GM21423 (cell line): ENCODE data around the gene SLC27A5.
A peak's percentile ranks its signal among the peaks of the same experiment; 100 is the strongest.
"Not testable (repeated sequence)": the region's sequence is repeated elsewhere in the genome, so short reads cannot be mapped to it uniquely, and the experiment has no call there.

ENCODE experiments used
- ATAC-seq: cut with Tn5 transposase; IDR thresholded peaks from one replicate; pipeline ENCODE4 v1.9.1; 2021; ENCODE audit warnings: mild to moderate bottlenecking, moderate library complexity; ENCODE audit not compliant: unreplicated experiment

The SLC27A5 gene

DNA sequence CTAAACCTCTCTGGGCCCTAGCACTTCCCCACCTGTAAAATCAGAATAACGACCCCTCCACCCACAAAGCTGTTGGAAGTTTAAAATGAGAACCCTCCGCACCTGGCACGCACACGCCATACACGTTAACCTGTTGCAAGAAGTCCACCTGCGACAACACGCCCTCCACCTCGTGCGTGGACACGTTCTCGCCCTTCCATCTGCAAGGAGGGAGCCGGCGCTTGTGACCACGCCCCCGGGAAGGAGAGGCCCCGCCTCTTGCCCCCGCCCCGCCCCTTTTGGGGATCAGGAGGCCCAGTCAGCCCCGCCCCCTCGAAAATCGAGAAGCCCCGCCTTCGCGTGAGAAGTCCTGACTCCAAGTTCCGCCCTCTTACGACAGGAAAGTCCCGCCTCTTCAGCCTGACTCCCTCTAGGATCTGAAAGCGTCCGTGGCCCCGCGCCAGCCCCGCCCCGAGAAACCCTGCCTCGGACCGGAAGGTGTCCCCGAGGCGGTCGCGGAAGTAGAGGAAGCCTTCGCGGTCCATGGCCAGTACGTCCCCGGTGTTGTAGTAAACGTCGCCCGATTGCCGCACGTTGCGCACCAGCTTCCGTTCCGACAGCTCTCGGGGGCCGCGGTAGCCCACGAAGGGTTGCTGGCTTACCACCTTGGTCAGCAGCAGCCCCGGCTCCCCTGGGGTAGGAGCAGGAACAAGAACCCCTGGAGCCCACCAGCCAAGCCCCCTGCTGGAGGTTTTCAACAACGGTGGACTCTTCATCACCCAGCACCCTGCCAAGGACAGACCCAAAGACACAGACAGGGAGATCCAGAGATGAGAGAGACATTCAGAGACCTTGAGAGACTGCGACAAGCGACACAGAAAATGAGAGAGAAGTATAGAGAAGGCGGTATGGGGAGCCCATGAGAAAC lies 12.5 kb downstream of the SLC27A5 start:
- ATAC-seq, result peak; percentile 91

DNA sequence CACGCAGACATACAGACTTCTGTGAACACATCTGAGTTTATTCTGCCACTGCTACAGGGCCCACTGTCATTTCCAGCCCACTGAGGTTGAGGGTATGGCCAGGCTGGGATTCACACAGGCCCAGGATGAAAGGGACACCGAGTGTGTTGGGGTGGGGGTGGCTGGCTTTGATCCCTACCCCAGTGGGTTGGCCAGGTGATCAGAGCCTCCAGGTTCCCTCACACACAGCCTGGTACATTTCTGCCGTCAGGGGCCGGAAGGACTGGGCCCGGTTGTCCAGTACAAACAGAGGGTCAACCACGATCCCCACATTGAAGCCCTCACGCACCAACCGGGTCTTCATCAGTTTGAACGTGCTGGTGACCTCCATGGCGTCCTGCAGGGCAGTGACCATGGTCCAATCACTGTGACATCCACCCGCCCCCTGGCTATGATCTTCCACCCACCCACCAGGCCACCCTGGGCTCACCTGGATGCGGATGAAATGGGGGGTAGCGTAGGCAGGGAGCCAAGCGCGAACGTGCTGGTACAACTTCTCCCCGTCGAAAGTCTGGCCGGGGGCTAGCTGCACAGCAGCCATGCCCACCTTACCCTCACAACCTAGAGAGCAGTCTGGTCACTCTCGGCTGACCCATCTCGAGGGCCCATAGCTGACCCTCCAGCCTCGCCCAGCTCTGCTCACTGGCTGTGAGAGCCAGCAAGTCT lies 13.3 kb downstream of the SLC27A5 start:
- ATAC-seq, result no peak

DNA sequence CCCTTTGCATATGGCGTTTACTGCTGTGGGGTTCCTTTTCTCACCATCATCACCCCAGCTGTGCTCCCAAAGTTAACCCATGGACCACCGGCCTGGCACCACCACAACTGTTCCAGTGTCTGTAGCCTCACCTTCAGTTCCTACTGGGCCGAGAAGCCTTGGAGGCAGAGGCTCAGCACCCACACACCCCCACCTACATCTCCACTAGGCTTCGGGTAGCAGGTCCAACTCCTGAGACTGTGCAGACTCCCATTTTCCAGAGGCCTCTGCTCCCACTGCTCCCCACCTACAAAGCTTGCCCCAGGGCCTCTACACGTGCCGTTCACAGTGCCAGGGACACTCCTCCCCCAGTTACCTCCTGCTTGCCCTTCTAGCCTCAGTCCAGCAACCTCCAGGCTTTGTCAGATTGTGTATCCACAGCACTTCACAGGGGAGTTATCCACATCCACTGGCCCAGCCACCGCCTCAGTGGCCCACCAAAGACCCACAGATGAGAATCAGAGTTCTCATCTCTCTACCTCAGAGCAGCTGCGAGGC lies 14.1 kb downstream of the SLC27A5 start:
- no peak for ATAC-seq

DNA sequence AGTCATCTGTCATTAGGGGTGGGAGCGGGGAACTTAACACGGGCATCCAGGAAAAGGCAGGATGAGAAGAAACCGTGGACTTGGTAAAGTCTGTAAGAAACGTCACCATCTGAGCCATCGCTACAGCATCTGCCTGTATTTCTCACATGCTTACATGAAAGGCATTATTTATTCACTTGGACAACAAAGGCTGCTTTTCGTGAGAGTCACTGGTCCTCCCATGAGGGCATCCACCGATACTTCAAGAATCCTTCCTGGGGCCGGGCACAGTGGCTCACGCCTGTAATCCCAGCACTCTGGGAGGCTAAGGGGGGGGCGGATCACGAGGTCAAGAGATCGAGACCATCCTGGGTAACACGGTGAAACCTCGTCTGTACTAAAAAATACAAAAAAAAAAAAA lies 19.5 kb downstream of the SLC27A5 start:
- no peak for ATAC-seq

DNA sequence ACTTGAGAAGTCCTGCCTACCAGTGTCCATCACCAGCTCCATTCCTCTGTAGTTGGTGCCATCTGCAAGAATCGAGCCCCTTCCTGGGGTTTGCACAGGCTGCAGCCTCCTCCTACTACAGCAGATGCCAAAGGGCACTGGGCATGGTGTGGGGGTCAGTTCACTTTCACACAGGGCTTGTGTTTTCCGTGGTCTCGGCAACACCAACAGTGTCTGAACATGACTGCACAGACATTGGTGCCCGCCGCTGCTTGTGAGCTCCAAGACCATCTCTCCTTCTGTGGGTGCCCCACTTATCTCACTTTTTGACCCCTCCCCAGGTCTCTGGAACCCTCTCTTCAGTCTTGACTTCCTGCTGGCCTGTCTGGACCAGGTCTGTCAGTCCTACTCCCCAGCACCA lies 20.4 kb downstream of the SLC27A5 start:
- no peak for ATAC-seq

DNA sequence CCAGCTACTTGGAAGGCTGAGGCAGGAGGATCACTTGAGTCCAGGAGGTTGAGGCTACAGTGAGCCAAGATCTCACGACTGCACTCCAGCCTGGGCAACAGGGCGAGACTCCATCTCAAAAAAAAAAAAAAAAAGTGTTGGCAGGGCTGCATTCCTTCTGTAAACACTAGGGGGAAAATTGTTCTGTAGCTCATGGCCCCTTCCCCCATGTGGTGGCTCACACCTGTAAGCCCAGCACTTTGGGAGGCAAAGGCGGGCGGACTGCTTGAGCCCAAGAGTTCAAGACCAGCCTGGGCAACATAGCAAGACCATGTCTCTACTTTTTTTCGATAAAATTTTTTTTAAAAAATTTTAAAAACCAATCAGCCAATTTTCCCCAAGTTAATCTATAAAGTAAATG lies 27.4 kb downstream of the SLC27A5 start:
- ATAC-seq, result not testable (repeated sequence)

DNA sequence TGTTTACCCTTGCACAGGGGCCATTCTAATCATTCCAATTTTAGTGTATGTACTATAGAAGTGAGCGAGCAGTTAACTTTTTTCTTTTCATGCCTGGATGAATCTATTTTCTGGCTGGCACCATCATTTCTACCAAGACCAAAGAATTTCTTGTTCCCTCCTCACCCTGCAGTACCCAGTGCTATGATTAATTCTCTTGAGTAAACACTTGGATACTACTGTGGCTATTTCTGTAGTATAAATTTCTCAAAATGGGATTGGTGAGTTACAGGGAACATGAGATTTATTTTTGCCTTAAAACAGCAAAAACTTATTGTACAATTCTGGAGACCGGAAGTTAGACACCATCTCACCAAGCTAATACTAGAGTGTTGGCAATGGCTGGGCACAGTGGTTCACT lies 28.0 kb downstream of the SLC27A5 start:
- ATAC-seq, result no peak

DNA sequence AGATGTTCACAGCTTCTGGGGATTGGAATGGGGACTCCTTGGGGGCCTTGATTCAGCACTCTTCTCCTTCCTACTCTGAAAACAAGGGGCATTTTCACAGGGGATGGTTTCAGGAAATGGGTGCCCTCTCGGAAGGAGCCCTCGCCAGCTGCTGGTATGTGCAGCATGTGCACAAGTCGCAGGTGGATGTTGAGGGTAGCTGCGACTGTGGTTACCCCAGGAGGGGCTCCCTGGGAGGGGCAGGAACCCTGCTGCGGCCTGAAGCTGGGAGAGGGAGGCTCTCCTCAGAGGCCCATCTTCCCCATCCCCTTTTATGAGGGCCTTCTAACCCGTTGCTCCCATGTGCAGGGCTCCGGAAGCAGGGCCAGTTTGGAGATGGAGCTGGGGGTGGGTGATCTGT lies 29.4 kb downstream of the SLC27A5 start:
- no peak for ATAC-seq

DNA sequence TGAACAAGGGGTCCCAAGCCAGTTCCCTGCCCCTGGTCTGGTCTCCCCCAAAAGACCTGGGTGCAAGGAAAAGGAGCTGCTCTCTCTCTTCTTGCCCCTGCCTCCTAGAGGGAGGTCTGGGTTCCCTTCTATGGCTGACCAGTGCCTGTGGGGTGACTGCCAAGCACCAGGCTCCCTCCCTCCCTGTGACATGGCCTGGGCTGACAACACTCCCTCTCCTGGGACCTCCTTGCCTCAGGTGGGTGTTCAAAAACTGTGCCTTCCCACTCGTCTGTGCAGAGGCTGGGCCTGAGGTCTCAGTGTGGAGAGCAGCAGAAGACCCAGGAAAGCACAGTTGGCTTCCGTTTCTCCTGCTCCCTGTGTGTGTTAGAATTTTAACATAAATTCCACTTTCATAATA lies 31.0 kb downstream of the SLC27A5 start:
- no peak for ATAC-seq

DNA sequence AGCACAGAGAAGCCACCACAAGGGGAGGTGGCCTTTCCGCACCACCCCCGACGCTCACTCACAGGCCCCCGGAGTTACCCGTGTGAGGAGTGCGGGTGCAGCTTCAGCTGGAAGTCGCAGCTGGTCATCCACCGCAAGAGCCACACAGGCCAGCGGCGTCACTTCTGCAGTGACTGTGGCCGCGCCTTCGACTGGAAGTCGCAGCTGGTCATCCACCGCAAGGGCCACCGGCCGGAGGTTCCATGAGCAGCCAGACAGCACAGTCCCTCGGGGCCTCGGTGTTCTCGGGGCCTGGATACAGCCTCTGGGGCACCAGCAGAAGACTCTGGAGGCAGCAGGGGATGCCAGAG lies 31.3 kb downstream of the SLC27A5 start:
- ATAC-seq, result no peak

DNA sequence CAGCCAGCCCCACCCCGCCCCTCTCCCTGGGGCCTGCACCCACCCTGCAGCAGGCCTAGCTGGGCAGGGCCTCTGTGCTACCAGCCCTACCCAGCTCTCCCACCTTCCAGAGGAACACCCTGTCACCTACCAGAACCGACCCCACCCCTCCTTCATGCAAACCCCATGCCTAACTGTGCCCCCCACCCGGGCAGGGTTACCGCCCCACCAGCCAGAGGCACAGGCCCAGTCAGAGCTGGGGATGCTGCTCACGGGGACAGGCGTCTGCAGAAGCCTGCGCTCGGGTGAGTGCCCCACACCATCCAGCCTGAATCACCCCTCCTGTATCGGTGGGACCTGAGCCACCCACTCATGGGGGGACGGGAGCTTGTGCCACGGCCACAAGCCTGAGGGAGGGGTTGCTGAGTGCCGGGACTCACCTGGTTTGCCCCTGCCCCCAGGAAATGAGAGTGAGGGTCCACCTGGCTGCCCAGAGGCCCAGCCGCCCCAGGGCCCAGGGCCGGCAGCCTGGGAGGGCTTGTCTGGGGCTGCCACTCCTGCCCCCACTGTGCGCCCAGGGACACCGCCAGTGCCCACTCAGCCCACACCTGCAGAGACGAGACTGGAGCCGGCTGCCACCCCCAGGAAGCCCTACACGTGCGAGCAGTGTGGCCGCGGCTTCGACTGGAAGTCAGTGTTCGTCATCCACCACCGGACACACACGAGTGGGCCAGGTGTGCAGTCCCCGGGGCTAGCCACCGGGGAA lies 31.9 kb downstream of the SLC27A5 start:
- ATAC-seq, result no peak

DNA sequence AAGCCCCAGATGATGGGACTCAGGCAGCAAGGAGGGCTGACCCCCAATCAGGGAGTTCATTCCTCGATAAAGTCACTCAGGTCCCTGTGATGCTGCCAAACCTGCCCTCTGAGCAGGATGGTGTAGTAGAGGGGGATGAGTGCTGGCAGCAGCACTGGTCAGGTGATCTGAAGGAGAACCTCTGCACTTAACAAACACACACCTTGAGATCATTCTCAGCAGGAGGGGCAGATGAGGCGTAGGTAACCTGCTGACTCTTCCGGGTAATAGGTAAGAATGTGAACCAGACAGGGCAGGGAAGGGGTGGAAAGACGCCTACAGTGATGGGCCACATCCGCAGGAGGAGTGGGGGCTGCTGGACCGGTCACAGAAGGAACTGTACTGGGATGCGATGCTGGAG lies 32.5 kb downstream of the SLC27A5 start:
- ATAC-seq, result no peak

DNA sequence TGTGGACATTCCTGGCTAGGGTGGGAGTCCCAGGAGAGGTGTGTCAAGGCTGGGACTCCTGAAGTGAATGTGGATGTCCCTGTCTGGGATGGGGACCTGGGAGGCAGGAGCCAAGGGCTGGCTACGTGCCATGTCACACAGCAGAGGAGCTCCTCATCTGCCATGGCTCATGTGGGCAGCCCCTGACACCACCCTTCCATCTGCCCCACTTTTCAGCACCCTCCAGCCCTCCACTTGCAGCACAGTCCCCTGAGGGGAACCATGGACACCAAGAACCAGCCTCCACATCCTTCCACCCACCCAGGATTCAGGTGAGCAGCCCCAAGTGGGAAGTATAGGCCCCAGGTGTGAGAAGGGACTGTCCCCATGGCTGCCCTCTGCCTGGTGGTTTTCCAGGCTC lies 33.9 kb downstream of the SLC27A5 start:
- ATAC-seq, result no peak

DNA sequence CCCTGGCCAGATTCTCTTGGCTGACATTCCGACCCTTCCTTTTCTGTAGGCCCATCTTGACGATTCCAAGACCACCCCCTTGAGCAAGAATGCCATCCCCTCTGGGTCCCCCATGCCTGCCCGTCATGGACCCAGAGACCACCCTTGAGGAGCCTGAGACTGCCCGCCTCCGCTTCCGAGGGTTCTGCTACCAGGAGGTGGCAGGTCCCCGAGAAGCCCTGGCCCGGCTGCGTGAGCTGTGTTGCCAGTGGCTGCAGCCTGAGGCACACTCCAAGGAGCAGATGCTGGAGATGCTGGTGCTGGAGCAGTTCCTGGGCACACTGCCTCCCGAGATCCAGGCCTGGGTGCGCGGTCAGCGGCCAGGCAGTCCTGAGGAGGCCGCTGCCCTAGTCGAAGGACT lies 34.7 kb downstream of the SLC27A5 start:
- ATAC-seq, result no peak

DNA sequence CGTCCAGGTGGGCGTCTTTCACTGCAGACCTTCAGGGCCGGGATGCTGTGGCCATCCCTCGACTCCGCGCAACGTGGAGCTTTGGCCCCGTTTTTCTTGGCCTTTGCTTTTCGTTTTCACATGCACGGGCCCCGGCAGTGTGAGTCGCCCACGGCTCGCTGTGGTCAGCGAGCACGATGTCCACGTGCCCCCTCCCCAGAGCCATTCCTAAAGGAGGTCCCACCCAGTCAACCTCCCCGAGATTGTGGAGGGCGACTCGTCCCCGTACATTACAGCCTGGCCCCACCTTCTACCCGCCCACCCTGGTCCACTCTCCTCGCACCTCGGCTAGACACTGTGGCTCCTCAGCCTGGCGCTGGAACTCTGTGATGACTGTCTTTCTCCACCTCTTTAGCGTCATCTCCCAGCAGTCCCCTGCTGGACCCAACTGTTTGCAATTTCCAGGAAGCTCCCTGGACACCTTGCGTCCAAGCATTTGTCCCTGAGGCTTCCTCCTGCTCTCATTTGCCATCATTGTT lies 35.2 kb downstream of the SLC27A5 start:
- no peak for ATAC-seq

DNA sequence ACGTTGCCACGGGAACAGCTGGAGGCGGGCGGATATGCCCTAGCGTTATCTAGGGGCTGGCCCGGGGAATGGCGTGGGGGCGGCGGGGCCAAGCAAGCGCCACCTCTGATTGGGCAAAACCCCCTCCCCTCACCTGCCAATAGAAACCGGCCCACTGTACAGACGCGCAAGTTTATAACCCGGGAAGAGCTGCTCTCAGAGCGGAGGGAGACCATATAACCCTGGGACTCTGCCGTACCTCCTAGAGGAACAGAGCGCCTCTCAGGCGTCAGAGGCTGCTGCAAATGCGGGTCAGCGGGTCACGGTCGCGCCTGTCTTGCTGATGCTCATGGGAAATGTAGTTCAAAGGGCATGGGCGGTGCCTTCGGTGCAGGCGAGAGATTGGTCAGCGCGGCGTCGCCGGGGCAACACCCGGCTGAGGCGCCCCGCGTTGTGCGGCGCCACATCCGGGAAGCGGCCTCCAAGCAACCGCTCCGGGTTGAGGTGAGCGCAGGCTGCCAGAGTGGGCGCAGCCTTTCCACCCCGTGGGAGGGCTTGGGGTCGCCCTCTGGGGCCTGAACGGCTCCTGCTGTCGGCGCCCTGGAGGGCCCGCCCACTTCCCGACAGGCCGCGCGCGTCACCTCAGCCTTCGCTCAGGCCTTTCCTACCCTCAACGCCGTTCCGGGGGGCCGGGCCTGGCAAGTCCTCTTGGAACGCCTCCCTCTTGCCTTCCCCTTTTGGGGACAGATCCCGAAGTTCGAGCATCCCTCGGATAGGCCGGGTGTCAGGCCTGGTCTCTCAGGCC lies 35.9 kb downstream of the SLC27A5 start, which contains the start of gene ZNF446:
TSS of gene ZNF446 (plus strand) at position 639 of the 784 bp plus-strand sequence. CDS start 867 bp downstream, outside the sequence.
- peak; percentile 79 for ATAC-seq

DNA sequence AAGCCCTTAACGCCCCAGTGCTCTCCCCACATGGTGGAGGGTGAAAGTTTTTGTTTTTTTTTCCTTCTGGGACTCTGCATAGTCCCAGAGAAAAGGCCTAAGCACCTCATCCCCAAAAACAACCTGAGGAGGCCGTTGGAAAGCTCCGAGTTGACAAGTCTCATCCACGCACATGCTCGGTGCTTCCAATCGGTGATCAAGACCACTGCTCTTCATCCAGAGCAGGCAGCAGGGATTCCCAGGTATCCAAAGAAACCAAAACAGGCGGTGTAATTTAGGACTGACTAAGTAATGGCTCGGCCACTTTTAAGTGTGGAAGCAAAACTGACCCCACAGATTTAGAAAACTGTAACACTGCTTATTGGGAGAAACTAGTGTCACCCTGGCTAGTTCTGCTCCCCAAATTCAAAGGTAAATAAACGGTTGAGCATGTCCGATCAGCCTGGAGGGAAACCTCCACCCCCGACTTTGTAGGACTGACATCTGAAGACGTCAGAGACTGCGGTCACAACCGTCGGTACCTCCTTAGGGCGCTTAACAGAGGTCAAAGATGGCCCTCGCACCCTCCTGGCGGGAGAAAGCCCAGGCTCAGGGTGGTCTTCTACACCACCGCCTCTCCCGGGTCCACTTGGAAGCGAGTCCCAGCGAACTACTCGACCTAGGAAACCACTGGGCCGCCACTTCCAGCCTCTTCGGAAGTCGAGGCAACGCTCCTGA lies 36.6 kb downstream of the SLC27A5 start:
- ATAC-seq, result peak; percentile 5

DNA sequence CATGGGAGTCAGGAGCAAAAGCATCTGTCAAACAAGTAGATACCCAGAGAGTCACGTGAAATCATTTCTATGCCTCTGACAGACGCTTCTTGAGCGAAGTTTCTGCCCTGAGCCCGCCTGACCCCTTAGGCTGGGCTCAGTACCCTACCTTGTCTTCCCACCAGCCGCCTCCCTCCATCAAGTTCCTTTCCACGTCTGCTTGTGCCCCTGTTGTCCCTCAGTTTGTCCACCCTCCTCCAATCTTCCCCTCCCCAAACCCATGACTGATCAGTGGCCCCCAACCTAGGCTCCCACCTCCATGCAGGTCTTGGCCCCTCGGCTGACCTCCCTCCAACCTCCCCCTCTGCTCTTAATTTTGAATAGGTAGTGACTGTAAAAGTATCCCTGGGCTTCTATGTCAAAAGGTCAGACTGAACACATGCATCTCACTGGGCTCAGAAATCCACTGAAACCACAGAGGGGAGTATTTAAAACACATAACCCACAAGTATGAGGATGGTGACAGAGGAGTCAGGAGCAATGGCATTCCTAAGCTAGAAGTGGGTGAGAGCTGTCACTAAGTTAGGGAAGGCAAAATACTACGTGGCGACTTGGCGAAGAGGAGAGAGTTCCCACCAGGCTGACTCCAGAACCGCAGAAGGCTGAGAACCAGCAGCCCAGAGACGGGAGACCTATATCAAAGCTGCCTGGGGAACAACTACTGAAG lies 37.3 kb downstream of the SLC27A5 start:
- no peak for ATAC-seq

DNA sequence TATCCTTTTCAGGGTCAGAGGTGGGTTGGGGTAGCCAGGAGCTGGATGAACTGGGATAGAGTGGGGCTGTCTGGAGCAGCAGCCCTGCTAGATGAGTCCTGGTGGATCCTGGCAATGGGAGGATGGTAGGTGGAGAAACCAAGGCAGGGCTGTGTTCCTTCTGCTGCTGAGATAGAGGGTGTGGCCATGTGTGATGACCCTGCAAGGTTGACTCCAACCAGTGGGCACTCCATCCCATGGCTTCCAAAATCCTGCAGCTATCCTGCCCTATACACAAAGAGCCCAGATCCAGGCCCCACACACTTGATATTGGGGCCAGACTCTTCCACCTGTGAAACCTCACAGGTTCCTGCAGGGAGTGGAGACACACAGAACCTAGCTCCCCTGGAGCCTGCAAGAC lies 38.0 kb downstream of the SLC27A5 start:
- ATAC-seq, result no peak
